ENCODE data around the gene TERT.

Gene TERT

GRCh38 chr5:1255081-1255561, 39.7 kb downstream of the TERT start:
- no peak for DNase-seq

- DNase-seq: no peak
Measured at GRCh38 chr5:1254196-1254595, 40.7 kb downstream of the TERT start.

GRCh38 chr5:1253456-1254105, 41.3 kb downstream of the TERT start:
- no peak for DNase-seq

GRCh38 chr5:1252681-1253080, 42.2 kb downstream of the TERT start:
- no peak for DNase-seq

GRCh38 chr5:1251678-1252580, 42.9 kb downstream of the TERT start:
- DNase-seq: no peak

GRCh38 chr5:1249366-1250280, 45.2 kb downstream of the TERT start:
- DNase-seq: no peak

- no peak for DNase-seq
Measured at GRCh38 chr5:1247811-1248210, 47.1 kb downstream of the TERT start.

GRCh38 chr5:1246711-1247431, 48.0 kb downstream of the TERT start:
- DNase-seq: no peak

- DNase-seq: no peak
Measured at GRCh38 chr5:1245905-1246576, 48.8 kb downstream of the TERT start.

- no peak for DNase-seq
Measured at GRCh38 chr5:1244976-1245375, 49.9 kb downstream of the TERT start.

GRCh38 chr5:1244255-1244654, 50.6 kb downstream of the TERT start:
- DNase-seq: no peak

- DNase-seq: no peak
Measured at GRCh38 chr5:1243487-1244130, 51.3 kb downstream of the TERT start.

- no peak for DNase-seq
Measured at GRCh38 chr5:1242733-1243486, 52.0 kb downstream of the TERT start.

- DNase-seq: no peak
Measured at GRCh38 chr5:1241509-1242080, 53.3 kb downstream of the TERT start.

GRCh38 chr5:1240496-1241260, 54.2 kb downstream of the TERT start:
- DNase-seq: no peak

- DNase-seq: no peak
Measured at GRCh38 chr5:1239505-1240251, 55.2 kb downstream of the TERT start.

GRCh38 chr5:1235838-1236237, 59.0 kb downstream of the TERT start:
- no peak for DNase-seq

GRCh38 chr5:1235379-1235778, 59.5 kb downstream of the TERT start:
- no peak for DNase-seq

- DNase-seq: no peak
Measured at GRCh38 chr5:1232780-1233179, 62.1 kb downstream of the TERT start.
